GOT3 (cell line): ENCODE measurements around the gene CHIT1.
"Not testable (repeated sequence)": the region's sequence is repeated elsewhere in the genome, so short reads cannot be mapped to it uniquely, and the experiment has no call there.

Experiments used
- DNase-seq: peaks from one replicate; lab custom pipeline; 2025; ENCODE audit warnings: mixed read lengths; lab: John Stamatoyannopoulos, UW

The CHIT1 gene

GRCh38 chr1:203229471-203230135, at the start of gene CHIT1:
CHIT1 (minus strand) TSS chr1:203229673; CDS start chr1:203229636, 37 bp downstream.
- no peak for DNase-seq

- DNase-seq = no peak
These were observed 49.5 kb upstream of the CHIT1 start for GRCh38 chr1:203278885-203279406.

GRCh38 chr1:203278082-203278884, 48.8 kb upstream of the CHIT1 start:
- DNase-seq = no peak

- DNase-seq = no peak
These were observed 47.6 kb upstream of the CHIT1 start for GRCh38 chr1:203276916-203277545.

GRCh38 chr1:203276408-203276807, 46.9 kb upstream of the CHIT1 start:
- DNase-seq = no peak

- DNase-seq = no peak
These were observed 46.3 kb upstream of the CHIT1 start for GRCh38 chr1:203275656-203276272.

GRCh38 chr1:203274603-203275381, 45.3 kb upstream of the CHIT1 start:
- DNase-seq = no peak

GRCh38 chr1:203273869-203274602, 44.6 kb upstream of the CHIT1 start:
- no peak for DNase-seq

- DNase-seq = peak; percentile 32
These were observed 43.9 kb upstream of the CHIT1 start for GRCh38 chr1:203273206-203273868.

- no peak for DNase-seq
These were observed 43.2 kb upstream of the CHIT1 start for GRCh38 chr1:203272633-203273205.

- DNase-seq = no peak
These were observed 42.6 kb upstream of the CHIT1 start for GRCh38 chr1:203271962-203272632.

- no peak for DNase-seq
These were observed 41.7 kb upstream of the CHIT1 start for GRCh38 chr1:203271018-203271743.

GRCh38 chr1:203270448-203270847, 41.0 kb upstream of the CHIT1 start:
- no peak for DNase-seq

- DNase-seq = no peak
These were observed 40.2 kb upstream of the CHIT1 start for GRCh38 chr1:203269654-203270020.

- DNase-seq = no peak
These were observed 39.6 kb upstream of the CHIT1 start for GRCh38 chr1:203268901-203269653.

GRCh38 chr1:203267912-203268311, 38.4 kb upstream of the CHIT1 start:
- DNase-seq = no peak

- DNase-seq = peak; percentile 59
These were observed 37.9 kb upstream of the CHIT1 start for GRCh38 chr1:203267347-203267846.

GRCh38 chr1:203266140-203266539, 36.7 kb upstream of the CHIT1 start:
- not testable (repeated sequence) for DNase-seq
